ENCODE data around the gene MAGEL2.

DNA sequence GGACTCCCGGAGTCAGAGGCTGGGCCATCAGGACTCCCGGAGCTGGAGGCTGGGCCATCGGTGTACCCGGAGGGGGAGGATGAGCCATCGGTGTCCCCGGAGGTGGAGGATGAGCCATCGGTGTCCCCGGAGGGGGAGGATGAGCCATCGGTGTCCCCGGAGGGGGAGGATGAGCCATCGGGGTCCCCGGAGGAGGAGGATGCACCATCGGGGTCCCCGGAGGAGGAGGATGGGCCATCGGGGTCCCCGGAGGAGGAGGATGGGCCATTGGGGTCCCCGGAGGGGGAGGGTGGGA lies 719 bp downstream of the MAGEL2 start:
- TF ChIP-seq CTCF (IDR thresholded peaks at IDR 0.05) (no peak), STAT6 (CRISPR knock-in tag; conservative IDR thresholded peaks at IDR 0.05; ENCODE audit: low read depth) (no peak), SP1 (CRISPR knock-in tag; conservative IDR thresholded peaks at IDR 0.05) (no peak), IRF2 (CRISPR knock-in tag; IDR thresholded peaks at IDR 0.05; ENCODE audit: borderline replicate concordance, low read depth) (no peak), MXD4 (CRISPR knock-in tag; IDR thresholded peaks at IDR 0.05; ENCODE audit: borderline replicate concordance) (no peak), USF2 (CRISPR knock-in tag; IDR thresholded peaks at IDR 0.05) (no peak), FOXK1 (CRISPR knock-in tag; IDR thresholded peaks at IDR 0.05) (no peak), CREB1 (CRISPR knock-in tag; IDR thresholded peaks at IDR 0.05) (no peak)
